Skeletal muscle satellite cell (primary cell): Measurements from ENCODE around the gene TEDDM1.

Source experiments
- H3K27me3 ChIP-seq: 2 replicates; pipeline ENCODE4 v1.7.0; 2013; ENCODE audit warnings: low read length; ENCODE audit not compliant: control insufficient read depth, insufficient read depth
- H3K36me3 ChIP-seq: 2 replicates; pipeline ENCODE4 v1.7.0; 2013; ENCODE audit warnings: mild to moderate bottlenecking, control low read depth, low read length; ENCODE audit not compliant: insufficient read depth
- H3K4me1 ChIP-seq: 2 replicates; pipeline ENCODE4 v1.7.0; 2013; ENCODE audit warnings: low read length; ENCODE audit not compliant: control insufficient read depth, insufficient read depth
- H3K4me2 ChIP-seq: 2 replicates; pipeline ENCODE4 v1.7.0; 2013; ENCODE audit warnings: mild to moderate bottlenecking, low read length
- H3K4me3 ChIP-seq: 2 replicates; pipeline ENCODE4 v1.7.0; 2013; ENCODE audit warnings: low read length
- H3K9ac ChIP-seq: 2 replicates; pipeline ENCODE4 v1.7.0; 2013; ENCODE audit warnings: mild to moderate bottlenecking, low read depth, low read length, moderate library complexity
- H3K9me3 ChIP-seq: replicated peaks from 2 replicates; pipeline ENCODE4 v1.7.0; 2013; ENCODE audit warnings: mild to moderate bottlenecking, control low read depth, low read length

TEDDM1 gene

DNA sequence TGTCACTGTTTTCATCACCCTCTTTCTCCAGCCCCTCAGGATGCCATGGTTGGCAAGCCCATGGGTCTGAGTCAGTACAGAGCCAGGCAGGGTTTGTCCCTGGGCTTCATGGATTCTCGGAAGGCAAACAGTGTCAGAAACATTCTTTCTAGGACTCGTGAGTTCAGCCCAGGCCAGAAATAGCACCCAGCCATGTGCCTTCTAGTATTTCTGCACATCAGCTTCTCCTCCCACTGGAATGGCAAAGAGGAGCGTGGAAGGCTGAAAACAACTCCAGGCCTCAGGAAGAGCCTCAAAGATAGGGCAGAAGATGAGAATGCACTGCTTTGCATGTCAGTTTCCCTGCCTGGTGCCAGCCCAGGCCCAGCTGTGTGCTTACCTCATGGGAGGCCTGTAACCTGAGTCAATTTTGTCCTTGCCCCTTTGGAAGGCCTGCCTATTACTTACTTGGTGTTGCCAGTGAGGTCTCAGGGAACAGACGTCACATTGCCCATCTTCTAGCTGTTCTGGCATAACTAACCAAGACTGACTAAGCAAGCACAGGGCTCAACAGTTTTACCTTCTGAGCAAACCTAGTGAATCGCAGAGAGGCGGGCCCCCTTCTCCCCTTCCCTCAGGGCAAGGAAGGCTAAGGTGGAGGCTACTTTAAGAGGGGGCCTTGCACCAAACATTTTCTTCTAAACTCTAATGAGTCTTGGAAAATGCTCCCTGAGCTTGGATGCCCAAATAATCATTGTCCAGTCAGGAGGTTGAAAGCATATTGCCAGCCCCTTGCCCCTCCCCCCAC, 51.3 kb downstream of the TEDDM1 start:
- Histone ChIP-seq H3K4me3 (no peak overlapping the region), H3K9me3 (no peaks in the 10 kb centered on the region), H3K27me3 (peaks cover 7% of the 10 kb centered on the region), H3K4me2 (no peak overlapping the region), H3K36me3 (no peaks in the 10 kb centered on the region), H3K9ac (no peak overlapping the region), H3K4me1 (no peaks in the 10 kb centered on the region)
